Testis (tissue), 2 donors: ENCODE results near the gene WBP4.

Experiments
- POLR2A ChIP-seq: fragments of 450-650 bp; IDR thresholded peaks from one replicate; pipeline ENCODE4 v1.6.1; 2017; ENCODE audit warnings: antibody characterized with exemption, mild to moderate bottlenecking, moderate library complexity
- TF ChIP-seq, protein P1 (sequence below), 3 experiments: fragments of 450-650 bp in 2 of 3; fragments of 200-600 bp in 1 of 3; sonication (generic) in 1 of 3; IDR thresholded peaks; one replicate each; pipeline ENCODE4 v1.5.1; 2016 to 2019; ENCODE audit warnings: antibody characterized with exemption in 3 of 3, mild to moderate bottlenecking in 2 of 3, moderate library complexity in 1 of 3

DNA sequence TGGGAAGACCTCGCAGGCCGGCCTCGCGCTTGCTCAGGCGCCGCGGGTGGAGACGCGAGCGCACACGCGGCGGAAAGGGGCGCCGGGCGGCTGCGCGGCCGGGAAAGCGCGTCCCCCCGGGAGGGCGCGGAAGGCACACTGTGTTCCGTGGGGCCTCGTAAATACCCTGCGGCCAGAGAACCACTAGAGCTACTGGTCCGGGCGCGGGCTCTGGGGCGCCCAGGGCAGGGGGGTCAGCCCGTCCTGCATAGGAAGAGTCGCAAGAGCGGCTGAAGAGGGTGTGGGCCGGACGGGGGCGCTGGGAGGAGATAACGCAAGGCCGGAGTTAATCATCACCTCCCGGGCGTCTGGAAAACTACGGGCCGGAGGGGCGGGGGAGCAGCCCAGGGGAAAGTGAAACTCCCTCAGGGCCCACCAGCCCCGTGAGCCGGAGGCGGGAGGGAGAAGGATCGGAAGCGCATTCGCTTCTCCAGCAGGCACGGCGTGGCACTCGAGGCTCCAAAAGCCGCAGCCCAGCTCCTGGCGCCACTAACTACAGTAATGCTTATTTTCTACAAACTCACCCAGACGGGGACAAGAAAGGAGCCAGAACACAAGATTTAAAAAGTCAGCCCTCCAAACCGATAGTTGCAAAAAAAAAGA is 1.1 kb upstream of the WBP4 start:
- TF ChIP-seq, protein P1, sequence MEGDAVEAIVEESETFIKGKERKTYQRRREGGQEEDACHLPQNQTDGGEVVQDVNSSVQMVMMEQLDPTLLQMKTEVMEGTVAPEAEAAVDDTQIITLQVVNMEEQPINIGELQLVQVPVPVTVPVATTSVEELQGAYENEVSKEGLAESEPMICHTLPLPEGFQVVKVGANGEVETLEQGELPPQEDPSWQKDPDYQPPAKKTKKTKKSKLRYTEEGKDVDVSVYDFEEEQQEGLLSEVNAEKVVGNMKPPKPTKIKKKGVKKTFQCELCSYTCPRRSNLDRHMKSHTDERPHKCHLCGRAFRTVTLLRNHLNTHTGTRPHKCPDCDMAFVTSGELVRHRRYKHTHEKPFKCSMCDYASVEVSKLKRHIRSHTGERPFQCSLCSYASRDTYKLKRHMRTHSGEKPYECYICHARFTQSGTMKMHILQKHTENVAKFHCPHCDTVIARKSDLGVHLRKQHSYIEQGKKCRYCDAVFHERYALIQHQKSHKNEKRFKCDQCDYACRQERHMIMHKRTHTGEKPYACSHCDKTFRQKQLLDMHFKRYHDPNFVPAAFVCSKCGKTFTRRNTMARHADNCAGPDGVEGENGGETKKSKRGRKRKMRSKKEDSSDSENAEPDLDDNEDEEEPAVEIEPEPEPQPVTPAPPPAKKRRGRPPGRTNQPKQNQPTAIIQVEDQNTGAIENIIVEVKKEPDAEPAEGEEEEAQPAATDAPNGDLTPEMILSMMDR (IDR thresholded peaks at IDR 0.05): peak in 2 of 3 experiments; percentile 12 to 25
- TF ChIP-seq POLR2A: no peak
